ENCODE measurements around the gene PNRC1.
"Not testable (repeated sequence)": the region's sequence is repeated elsewhere in the genome, so short reads cannot be mapped to it uniquely, and the experiment has no call there.

The PNRC1 gene

GRCh38 chr6:89063881-89064280 lies 16.7 kb upstream of the PNRC1 start:
- no peak overlapping the region for H3K4me3 ChIP-seq (ENCODE audit: low read length)
- no peak for DNase-seq (ENCODE audit: low read depth)
- no peaks in the 10 kb centered on the region for H3K27me3 ChIP-seq (replicated peaks; ENCODE audit: control insufficient read depth, insufficient read depth, low read length)

GRCh38 chr6:89064931-89065330 lies 15.6 kb upstream of the PNRC1 start:
- peaks cover 15% of the 10 kb centered on the region for H3K4me1 ChIP-seq (ENCODE audit: control insufficient read depth, insufficient read depth, low read length)
- not testable (repeated sequence) for H3K9me3 ChIP-seq (ENCODE audit: control insufficient read depth, low read length); H3K4me3 ChIP-seq (ENCODE audit: low read length); H3K36me3 ChIP-seq (ENCODE audit: control insufficient read depth, insufficient read depth, low read length, severe bottlenecking); H3K27me3 ChIP-seq (replicated peaks; ENCODE audit: control insufficient read depth, insufficient read depth, low read length); H3K9ac ChIP-seq (ENCODE audit: low read length); DNase-seq (ENCODE audit: low read depth)

More at GRCh38 chr6:89063881-89064280, 16.7 kb upstream of the PNRC1 start:
- no peaks in the 10 kb centered on the region for H3K9me3 ChIP-seq (ENCODE audit: control insufficient read depth, low read length)
- peaks cover 12% of the 10 kb centered on the region for H3K4me1 ChIP-seq (ENCODE audit: control insufficient read depth, insufficient read depth, low read length)
- no peak overlapping the region for H3K9ac ChIP-seq (ENCODE audit: low read length)
- H3K36me3 ChIP-seq (ENCODE audit: control insufficient read depth, insufficient read depth, low read length, severe bottlenecking), result no peaks in the 10 kb centered on the region

DNA sequence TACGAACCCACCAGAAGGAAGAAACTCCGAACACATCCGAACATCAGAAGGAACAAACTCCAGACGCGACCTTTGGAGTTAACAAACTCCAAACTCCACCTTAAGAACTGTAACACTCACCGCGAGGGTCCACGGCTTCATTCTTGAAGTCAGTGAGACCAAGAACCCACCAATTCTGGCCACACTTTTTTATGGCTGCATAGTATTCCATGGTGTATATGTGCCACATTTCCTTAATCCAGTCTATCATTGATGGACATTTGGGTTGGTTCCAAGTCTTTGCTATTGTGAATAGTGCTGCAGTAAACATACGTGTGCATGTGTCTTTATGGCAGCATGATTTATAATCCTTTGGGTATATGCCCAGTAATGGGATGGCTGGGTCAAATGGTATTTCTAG lies 14.4 kb upstream of the PNRC1 start:
- H3K4me3 ChIP-seq (ENCODE audit: low read length); H3K9me3 ChIP-seq (ENCODE audit: control insufficient read depth, low read length); DNase-seq (ENCODE audit: low read depth); H3K27me3 ChIP-seq (replicated peaks; ENCODE audit: control insufficient read depth, insufficient read depth, low read length); H3K36me3 ChIP-seq (ENCODE audit: control insufficient read depth, insufficient read depth, low read length, severe bottlenecking); H3K9ac ChIP-seq (ENCODE audit: low read length): not testable (repeated sequence)
- peaks cover 15% of the 10 kb centered on the region for H3K4me1 ChIP-seq (ENCODE audit: control insufficient read depth, insufficient read depth, low read length)

GRCh38 chr6:89066940-89067646 lies 13.5 kb upstream of the PNRC1 start:
- no peak overlapping the region for H3K9ac ChIP-seq (ENCODE audit: low read length)
- peaks cover 15% of the 10 kb centered on the region for H3K4me1 ChIP-seq (ENCODE audit: control insufficient read depth, insufficient read depth, low read length)
- no peak overlapping the region for H3K4me3 ChIP-seq (ENCODE audit: low read length)
- H3K9me3 ChIP-seq (ENCODE audit: control insufficient read depth, low read length), result no peaks in the 10 kb centered on the region
- H3K36me3 ChIP-seq (ENCODE audit: control insufficient read depth, insufficient read depth, low read length, severe bottlenecking), result no peaks in the 10 kb centered on the region
- H3K27me3 ChIP-seq (replicated peaks; ENCODE audit: control insufficient read depth, insufficient read depth, low read length), result no peaks in the 10 kb centered on the region
- no peak for DNase-seq (ENCODE audit: low read depth)

- H3K9ac ChIP-seq (ENCODE audit: low read length), result no peak overlapping the region
- DNase-seq (ENCODE audit: low read depth), result no peak
- H3K36me3 ChIP-seq (ENCODE audit: control insufficient read depth, insufficient read depth, low read length, severe bottlenecking), result no peaks in the 10 kb centered on the region
- no peaks in the 10 kb centered on the region for H3K27me3 ChIP-seq (replicated peaks; ENCODE audit: control insufficient read depth, insufficient read depth, low read length)
- H3K4me3 ChIP-seq (ENCODE audit: low read length), result no peak overlapping the region
- no peaks in the 10 kb centered on the region for H3K9me3 ChIP-seq (ENCODE audit: control insufficient read depth, low read length)
- peaks cover 22% of the 10 kb centered on the region for H3K4me1 ChIP-seq (ENCODE audit: control insufficient read depth, insufficient read depth, low read length)
Observed at GRCh38 chr6:89067796-89068195, 12.8 kb upstream of the PNRC1 start.

GRCh38 chr6:89068695-89069094 lies 11.9 kb upstream of the PNRC1 start:
- no peaks in the 10 kb centered on the region for H3K27me3 ChIP-seq (replicated peaks; ENCODE audit: control insufficient read depth, insufficient read depth, low read length)
- H3K4me3 ChIP-seq (ENCODE audit: low read length), result no peak overlapping the region

DNA sequence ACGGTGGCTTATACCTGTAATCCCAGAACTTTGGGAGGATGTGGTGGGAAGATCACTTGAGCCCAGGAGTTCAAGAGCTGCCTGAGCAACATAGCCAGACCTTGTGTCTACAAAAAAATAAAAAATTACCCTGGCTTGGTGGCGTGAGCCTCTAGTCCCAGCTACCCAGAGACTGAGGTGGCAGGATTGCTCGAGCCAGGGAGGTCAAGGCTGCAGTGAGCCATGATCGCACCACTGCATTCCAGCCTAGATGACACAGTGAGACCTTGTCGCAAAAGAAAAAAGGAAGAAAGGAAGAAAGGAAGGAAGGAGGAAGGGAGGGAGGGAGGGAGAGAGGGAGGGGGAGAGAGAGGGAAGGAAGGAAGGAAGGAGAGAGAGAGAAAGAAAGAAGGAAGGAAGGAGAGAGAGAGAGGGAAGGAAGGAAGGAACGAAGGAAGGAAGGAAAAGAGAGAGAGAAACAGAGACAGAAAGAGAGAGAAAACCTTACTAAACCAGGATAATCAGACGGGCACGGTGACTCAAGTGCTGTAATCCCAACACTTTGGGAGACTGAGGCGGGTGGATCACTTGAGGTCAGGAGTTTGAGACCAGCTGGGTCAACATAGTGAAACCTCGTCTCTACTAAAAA lies 10.9 kb upstream of the PNRC1 start:
- Histone ChIP-seq H3K9ac (ENCODE audit: low read length) (no peak overlapping the region), H3K4me1 (ENCODE audit: control insufficient read depth, insufficient read depth, low read length) (peaks cover 29% of the 10 kb centered on the region), H3K27me3 (replicated peaks; ENCODE audit: control insufficient read depth, insufficient read depth, low read length) (no peaks in the 10 kb centered on the region), H3K9me3 (ENCODE audit: control insufficient read depth, low read length) (no peaks in the 10 kb centered on the region), H3K4me3 (ENCODE audit: low read length) (no peak overlapping the region), H3K36me3 (ENCODE audit: control insufficient read depth, insufficient read depth, low read length, severe bottlenecking) (no peaks in the 10 kb centered on the region)
- no peak for DNase-seq (ENCODE audit: low read depth)

More at GRCh38 chr6:89068695-89069094, 11.9 kb upstream of the PNRC1 start:
- peak overlapping the region; percentile 15 for H3K9ac ChIP-seq (ENCODE audit: low read length)
- no peaks in the 10 kb centered on the region for H3K9me3 ChIP-seq (ENCODE audit: control insufficient read depth, low read length)
- no peaks in the 10 kb centered on the region for H3K36me3 ChIP-seq (ENCODE audit: control insufficient read depth, insufficient read depth, low read length, severe bottlenecking)
- H3K4me1 ChIP-seq (ENCODE audit: control insufficient read depth, insufficient read depth, low read length), result peaks cover 29% of the 10 kb centered on the region
- no peak for DNase-seq (ENCODE audit: low read depth)

DNA sequence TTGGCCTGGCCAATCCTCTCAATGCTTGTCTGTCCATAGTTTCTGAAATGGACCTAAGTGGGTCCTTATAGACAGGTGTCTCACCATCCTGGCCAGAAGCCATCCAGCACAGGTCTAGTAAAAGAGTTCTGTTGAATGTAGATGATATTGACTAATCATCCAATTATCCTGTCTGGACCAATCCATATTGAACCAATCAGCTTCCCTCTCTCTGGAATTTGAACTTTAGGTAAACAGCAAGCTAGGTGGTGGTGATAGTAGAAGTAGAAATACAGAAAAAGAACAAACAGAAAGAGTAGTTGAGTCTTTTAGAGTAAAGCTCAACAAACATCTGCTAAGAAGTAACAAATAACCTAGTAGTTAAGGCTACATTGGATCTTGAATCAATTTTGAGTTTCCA lies 9.5 kb upstream of the PNRC1 start:
- H3K27me3 ChIP-seq (replicated peaks; ENCODE audit: control insufficient read depth, insufficient read depth, low read length), result no peaks in the 10 kb centered on the region
- no peak overlapping the region for H3K4me3 ChIP-seq (ENCODE audit: low read length)
- DNase-seq (ENCODE audit: low read depth), result no peak
- H3K9ac ChIP-seq (ENCODE audit: low read length), result no peak overlapping the region
- peaks cover 29% of the 10 kb centered on the region for H3K4me1 ChIP-seq (ENCODE audit: control insufficient read depth, insufficient read depth, low read length)
- no peaks in the 10 kb centered on the region for H3K9me3 ChIP-seq (ENCODE audit: control insufficient read depth, low read length)
- no peaks in the 10 kb centered on the region for H3K36me3 ChIP-seq (ENCODE audit: control insufficient read depth, insufficient read depth, low read length, severe bottlenecking)

DNA sequence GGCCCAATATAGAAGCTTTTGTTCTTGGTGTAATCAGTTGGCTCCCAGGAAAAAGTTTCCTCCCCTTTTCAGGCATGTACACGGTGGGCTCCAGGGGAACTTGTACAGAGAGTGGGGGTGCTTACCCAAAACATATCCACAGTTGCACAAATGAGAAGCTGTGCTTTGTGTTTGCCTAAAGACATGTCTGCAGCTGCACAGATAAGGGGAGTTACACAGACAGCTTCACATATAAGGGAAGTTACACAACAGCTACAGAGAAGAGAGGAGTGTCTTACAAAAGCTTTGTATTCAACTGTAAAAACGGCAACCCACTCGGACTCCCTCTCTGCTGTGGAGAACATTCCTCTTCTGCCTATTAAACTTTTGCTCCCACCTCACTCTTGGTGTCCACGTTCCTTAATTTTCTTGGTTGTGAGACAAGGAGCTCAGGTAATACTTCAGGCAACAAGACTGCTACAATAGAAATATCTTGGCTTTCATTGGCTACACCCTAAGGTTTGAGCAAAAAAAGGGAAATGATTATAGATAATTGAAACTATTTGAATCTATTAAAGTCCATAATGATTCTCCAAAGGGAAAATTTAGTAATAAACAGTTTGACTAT lies 7.4 kb upstream of the PNRC1 start:
- H3K27me3 ChIP-seq (replicated peaks; ENCODE audit: control insufficient read depth, insufficient read depth, low read length), result no peaks in the 10 kb centered on the region
- H3K4me3 ChIP-seq (ENCODE audit: low read length), result no peak overlapping the region
- H3K4me1 ChIP-seq (ENCODE audit: control insufficient read depth, insufficient read depth, low read length), result peaks cover 24% of the 10 kb centered on the region
- no peaks in the 10 kb centered on the region for H3K36me3 ChIP-seq (ENCODE audit: control insufficient read depth, insufficient read depth, low read length, severe bottlenecking)
- peak; percentile 56 for DNase-seq (ENCODE audit: low read depth)
- peak overlapping the region; percentile 23 for H3K9ac ChIP-seq (ENCODE audit: low read length)
- no peaks in the 10 kb centered on the region for H3K9me3 ChIP-seq (ENCODE audit: control insufficient read depth, low read length)

GRCh38 chr6:89073840-89074239 lies 6.7 kb upstream of the PNRC1 start:
- Histone ChIP-seq H3K9ac (ENCODE audit: low read length) (no peak overlapping the region), H3K9me3 (ENCODE audit: control insufficient read depth, low read length) (no peaks in the 10 kb centered on the region), H3K27me3 (replicated peaks; ENCODE audit: control insufficient read depth, insufficient read depth, low read length) (no peaks in the 10 kb centered on the region), H3K4me3 (ENCODE audit: low read length) (no peak overlapping the region), H3K4me1 (ENCODE audit: control insufficient read depth, insufficient read depth, low read length) (peaks cover 21% of the 10 kb centered on the region), H3K36me3 (ENCODE audit: control insufficient read depth, insufficient read depth, low read length, severe bottlenecking) (no peaks in the 10 kb centered on the region)
- DNase-seq (ENCODE audit: low read depth), result no peak

DNA sequence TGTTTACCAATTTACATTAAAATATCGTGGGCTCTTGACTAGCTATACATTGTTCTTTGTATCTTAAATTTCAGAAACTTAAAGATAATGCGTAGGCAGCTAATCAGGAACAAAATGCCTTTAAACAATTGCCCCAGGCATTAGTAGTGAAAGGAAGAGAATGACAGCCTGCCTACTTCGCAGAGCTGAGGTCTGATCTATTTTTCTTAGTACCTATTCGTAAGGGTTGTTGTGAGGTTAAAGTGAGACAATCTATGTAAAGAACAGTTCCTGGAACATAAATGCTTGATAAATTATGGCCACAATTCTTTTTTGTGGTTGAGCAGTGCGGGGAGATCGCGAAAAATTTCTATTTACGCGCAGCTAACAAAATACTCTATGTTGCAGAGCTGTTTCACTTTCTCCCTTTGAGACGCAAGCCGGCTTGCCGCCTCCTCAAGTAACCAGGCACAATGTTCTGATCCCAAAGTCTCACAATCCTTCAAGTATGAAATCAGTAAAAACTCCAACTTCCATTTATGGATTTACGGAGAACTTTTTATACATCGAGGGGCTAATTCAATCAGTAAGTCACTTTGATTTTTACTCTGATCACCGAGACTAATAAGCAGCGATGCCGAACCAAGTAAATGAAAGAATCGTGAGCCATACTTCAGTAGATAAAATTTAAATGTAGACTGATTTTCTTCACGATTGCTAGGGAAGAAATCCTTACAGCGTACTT lies 878 bp upstream of the PNRC1 start:
- peaks cover 20% of the 10 kb centered on the region for H3K36me3 ChIP-seq (ENCODE audit: control insufficient read depth, insufficient read depth, low read length, severe bottlenecking)
- peak; percentile 88 for DNase-seq (ENCODE audit: low read depth)
- H3K27me3 ChIP-seq (replicated peaks; ENCODE audit: control insufficient read depth, insufficient read depth, low read length), result no peaks in the 10 kb centered on the region
- peak overlapping the region; percentile 95 for H3K4me3 ChIP-seq (ENCODE audit: low read length)
- peaks cover 20% of the 10 kb centered on the region for H3K4me1 ChIP-seq (ENCODE audit: control insufficient read depth, insufficient read depth, low read length)
- no peaks in the 10 kb centered on the region for H3K9me3 ChIP-seq (ENCODE audit: control insufficient read depth, low read length)
- peak overlapping the region; percentile 100 for H3K9ac ChIP-seq (ENCODE audit: low read length)

All from adipocyte (in vitro differentiated cells).